Prostate gland (tissue), 2 donors: ENCODE measurements around the gene GALNT2.

Experiments
- CTCF ChIP-seq, 4 experiments: fragments of 200-600 bp in 2 of 4; fragments of 450-650 bp in 2 of 4; sonication (generic) in 2 of 4; IDR thresholded peaks; 1 replicate in 3 of 4; 2 replicates in 1 of 4; pipeline ENCODE4 v1.5.1; 2016 to 2019; ENCODE audit warnings: antibody characterized with exemption in 4 of 4, mild to moderate bottlenecking in 2 of 4, moderate library complexity in 2 of 4
- POLR2AphosphoS5 ChIP-seq: sonication (generic); formaldehyde crosslinking; IDR thresholded peaks from one replicate; pipeline ENCODE4 v1.6.1; 2017; ENCODE audit warnings: antibody characterized with exemption

- TF ChIP-seq CTCF (IDR thresholded peaks at IDR 0.05) (no peak), POLR2AphosphoS5 (no peak)
Observed at GRCh38 chr1:230050973-230051735, 15.9 kb upstream of the GALNT2 start.
